BLaER1 (cell line): ENCODE data around the gene SHISA6.

Experiments used
- H3K27ac ChIP-seq: shearing (Covaris generic); formaldehyde crosslinking; 2 replicates; pipeline ENCODE4 v1.8.1; 2022
- H3K27me3 ChIP-seq: shearing (Covaris generic); formaldehyde crosslinking; 2 replicates; pipeline ENCODE4 v1.8.1; 2022
- H3K36me3 ChIP-seq: shearing (Covaris generic); formaldehyde crosslinking; 2 replicates; pipeline ENCODE4 v1.8.1; 2022
- H3K4me1 ChIP-seq: shearing (Covaris generic); formaldehyde crosslinking; 2 replicates; pipeline ENCODE4 v1.8.1; 2022
- H3K4me2 ChIP-seq: shearing (Covaris generic); formaldehyde crosslinking; 2 replicates; pipeline ENCODE4 v1.8.1; 2022
- H3K4me3 ChIP-seq: shearing (Covaris generic); formaldehyde crosslinking; 2 replicates; pipeline ENCODE4 v1.8.1; 2022
- H3K9ac ChIP-seq: shearing (Covaris generic); formaldehyde crosslinking; 2 replicates; pipeline ENCODE4 v1.8.1; 2022
- H3K9me3 ChIP-seq: shearing (Covaris generic); formaldehyde crosslinking; 2 replicates; pipeline ENCODE4 v1.8.1; 2022
- H4K20me1 ChIP-seq: shearing (Covaris generic); formaldehyde crosslinking; 2 replicates; pipeline ENCODE4 v1.8.1; 2022
- Cebpa-rat ChIP-seq: shearing (Covaris generic); IDR thresholded peaks from 2 replicates; pipeline ENCODE4 v1.8.1; 2022

SHISA6 gene

GRCh38 chr17:11363565-11364117 lies 122.6 kb downstream of the SHISA6 start:
- H3K4me3 ChIP-seq, result no peak overlapping the region
- no peak for TF ChIP-seq Cebpa-rat
- H4K20me1 ChIP-seq, result no peaks in the 10 kb centered on the region
- H3K4me2 ChIP-seq, result no peak overlapping the region
- no peaks in the 10 kb centered on the region for H3K9me3 ChIP-seq
- H3K27me3 ChIP-seq, result no peaks in the 10 kb centered on the region
- H3K36me3 ChIP-seq, result no peaks in the 10 kb centered on the region
- H3K27ac ChIP-seq, result no peak overlapping the region
- H3K4me1 ChIP-seq, result no peaks in the 10 kb centered on the region
- no peak overlapping the region for H3K9ac ChIP-seq

GRCh38 chr17:11366272-11366850 lies 125.3 kb downstream of the SHISA6 start:
- no peak overlapping the region for H3K4me2 ChIP-seq
- no peak overlapping the region for H3K4me3 ChIP-seq
- no peaks in the 10 kb centered on the region for H3K4me1 ChIP-seq
- TF ChIP-seq Cebpa-rat, result no peak
- no peak overlapping the region for H3K9ac ChIP-seq
- H3K27me3 ChIP-seq, result no peaks in the 10 kb centered on the region
- H3K27ac ChIP-seq, result no peak overlapping the region
- no peaks in the 10 kb centered on the region for H3K9me3 ChIP-seq
- no peaks in the 10 kb centered on the region for H4K20me1 ChIP-seq
- H3K36me3 ChIP-seq, result no peaks in the 10 kb centered on the region

- H4K20me1 ChIP-seq, result no peaks in the 10 kb centered on the region
- no peaks in the 10 kb centered on the region for H3K27me3 ChIP-seq
- no peak overlapping the region for H3K4me2 ChIP-seq
- no peak overlapping the region for H3K9ac ChIP-seq
- no peaks in the 10 kb centered on the region for H3K9me3 ChIP-seq
- no peak overlapping the region for H3K27ac ChIP-seq
- H3K4me1 ChIP-seq, result no peaks in the 10 kb centered on the region
- TF ChIP-seq Cebpa-rat, result no peak
- no peak overlapping the region for H3K4me3 ChIP-seq
- no peaks in the 10 kb centered on the region for H3K36me3 ChIP-seq
Observed at GRCh38 chr17:11369575-11369974, 128.6 kb downstream of the SHISA6 start.

GRCh38 chr17:11372692-11373091 lies 131.7 kb downstream of the SHISA6 start:
- no peaks in the 10 kb centered on the region for H4K20me1 ChIP-seq
- TF ChIP-seq Cebpa-rat, result no peak
- no peaks in the 10 kb centered on the region for H3K4me1 ChIP-seq
- H3K9ac ChIP-seq, result no peak overlapping the region
- H3K4me2 ChIP-seq, result no peak overlapping the region
- no peaks in the 10 kb centered on the region for H3K27me3 ChIP-seq
- no peak overlapping the region for H3K4me3 ChIP-seq
- no peak overlapping the region for H3K27ac ChIP-seq
- no peaks in the 10 kb centered on the region for H3K36me3 ChIP-seq
- no peaks in the 10 kb centered on the region for H3K9me3 ChIP-seq

- no peak for TF ChIP-seq Cebpa-rat
- Histone ChIP-seq H3K9me3 (no peaks in the 10 kb centered on the region), H3K27me3 (no peaks in the 10 kb centered on the region), H3K36me3 (no peaks in the 10 kb centered on the region), H3K4me1 (no peaks in the 10 kb centered on the region), H3K27ac (no peak overlapping the region), H4K20me1 (no peaks in the 10 kb centered on the region), H3K9ac (no peak overlapping the region), H3K4me2 (no peak overlapping the region), H3K4me3 (no peak overlapping the region)
Observed at GRCh38 chr17:11378506-11378905, 137.5 kb downstream of the SHISA6 start.

- no peak overlapping the region for H3K9ac ChIP-seq
- H3K9me3 ChIP-seq, result no peaks in the 10 kb centered on the region
- H3K4me1 ChIP-seq, result no peaks in the 10 kb centered on the region
Observed at GRCh38 chr17:11380761-11381160, 139.7 kb downstream of the SHISA6 start.

GRCh38 chr17:11383157-11383556 lies 142.1 kb downstream of the SHISA6 start:
- Histone ChIP-seq H4K20me1 (no peaks in the 10 kb centered on the region), H3K27ac (no peak overlapping the region), H3K4me3 (no peak overlapping the region), H3K4me2 (no peak overlapping the region), H3K36me3 (no peaks in the 10 kb centered on the region), H3K9ac (no peak overlapping the region), H3K9me3 (no peaks in the 10 kb centered on the region), H3K27me3 (no peaks in the 10 kb centered on the region), H3K4me1 (no peaks in the 10 kb centered on the region)
- TF ChIP-seq Cebpa-rat, result no peak

More at GRCh38 chr17:11380761-11381160, 139.7 kb downstream of the SHISA6 start:
- H3K4me3 ChIP-seq, result no peak overlapping the region
- TF ChIP-seq Cebpa-rat, result no peak
- no peaks in the 10 kb centered on the region for H3K27me3 ChIP-seq
- no peaks in the 10 kb centered on the region for H4K20me1 ChIP-seq
- no peak overlapping the region for H3K4me2 ChIP-seq
- H3K36me3 ChIP-seq, result no peaks in the 10 kb centered on the region
- H3K27ac ChIP-seq, result no peak overlapping the region

- Histone ChIP-seq H3K9me3 (no peaks in the 10 kb centered on the region), H3K4me1 (no peaks in the 10 kb centered on the region), H3K4me2 (no peak overlapping the region), H4K20me1 (no peaks in the 10 kb centered on the region), H3K27me3 (no peaks in the 10 kb centered on the region), H3K4me3 (no peak overlapping the region), H3K27ac (no peak overlapping the region), H3K36me3 (no peaks in the 10 kb centered on the region), H3K9ac (no peak overlapping the region)
- no peak for TF ChIP-seq Cebpa-rat
Observed at GRCh38 chr17:11384131-11384530, 143.1 kb downstream of the SHISA6 start.

GRCh38 chr17:11387610-11388009 lies 146.6 kb downstream of the SHISA6 start:
- H3K9ac ChIP-seq, result no peak overlapping the region
- no peaks in the 10 kb centered on the region for H4K20me1 ChIP-seq
- no peak for TF ChIP-seq Cebpa-rat

GRCh38 chr17:11388054-11388453 lies 147.0 kb downstream of the SHISA6 start:
- H4K20me1 ChIP-seq, result no peaks in the 10 kb centered on the region
- no peaks in the 10 kb centered on the region for H3K4me1 ChIP-seq
- no peak overlapping the region for H3K27ac ChIP-seq

More at GRCh38 chr17:11387610-11388009, 146.6 kb downstream of the SHISA6 start:
- H3K4me3 ChIP-seq, result no peak overlapping the region
- no peaks in the 10 kb centered on the region for H3K36me3 ChIP-seq
- H3K27ac ChIP-seq, result no peak overlapping the region
- H3K27me3 ChIP-seq, result no peaks in the 10 kb centered on the region
- no peak overlapping the region for H3K4me2 ChIP-seq
- H3K4me1 ChIP-seq, result no peaks in the 10 kb centered on the region
- H3K9me3 ChIP-seq, result no peaks in the 10 kb centered on the region

More at GRCh38 chr17:11388054-11388453, 147.0 kb downstream of the SHISA6 start:
- Histone ChIP-seq H3K27me3 (no peaks in the 10 kb centered on the region), H3K9ac (no peak overlapping the region), H3K9me3 (no peaks in the 10 kb centered on the region), H3K36me3 (no peaks in the 10 kb centered on the region), H3K4me3 (no peak overlapping the region), H3K4me2 (no peak overlapping the region)
- no peak for TF ChIP-seq Cebpa-rat
